Measurements from ENCODE around the gene CCDC54. TPM values are rescaled to one million over a fixed set of nuclear protein-coding genes. Genes with fewer than 3 reads are reported as not detected.

CCDC54 gene
- total RNA-seq, 1 experiment from 2014 or later = not detected

DNA sequence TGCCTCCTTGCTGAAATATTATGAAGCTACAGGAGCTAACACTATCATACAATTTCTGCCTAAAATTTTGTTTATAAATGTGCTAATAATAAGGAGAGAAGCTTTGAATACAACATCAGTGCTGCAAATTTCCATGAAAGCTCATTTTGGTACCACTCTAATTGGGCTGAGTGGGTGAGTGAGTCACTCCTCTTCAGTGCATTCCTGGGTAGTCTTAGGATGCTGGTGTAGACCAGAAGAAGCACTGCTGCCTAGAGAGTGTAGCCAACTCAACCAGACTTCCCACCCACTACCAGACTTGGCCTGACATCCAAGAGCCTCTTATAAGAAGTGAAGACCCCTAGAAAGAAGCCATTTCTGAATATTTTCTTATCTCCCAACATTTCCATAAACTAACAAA is 32.5 kb upstream of the CCDC54 start:
- Histone ChIP-seq H2BK15ac (ENCODE audit: low read depth, low read length) (no peak overlapping the region), H3K23me2 (ENCODE audit: insufficient read length, low read depth, low read length, poor library complexity, severe bottlenecking) (no peaks in the 10 kb centered on the region), H4K5ac (ENCODE audit: insufficient read length, low read depth, low read length) (no peak overlapping the region), H4K8ac (replicated peaks; ENCODE audit: insufficient read length, low read depth, low read length) (no peak overlapping the region), H3K4ac (ENCODE audit: low read depth, low read length) (no peak overlapping the region), H2BK5ac (ENCODE audit: insufficient read length, low read length) (no peak overlapping the region), H3K27ac (ENCODE audit: insufficient read length, low read depth, low read length) (no peak overlapping the region), H2BK20ac (ENCODE audit: low read depth, low read length, poor library complexity, severe bottlenecking) (no peak overlapping the region), H3K79me1 (ENCODE audit: insufficient read depth, low read depth, low read length, poor library complexity, severe bottlenecking) (no peaks in the 10 kb centered on the region), H3K79me2 (ENCODE audit: insufficient read depth, low read length) (no peaks in the 10 kb centered on the region), H3K56ac (ENCODE audit: insufficient read length, low read depth, low read length) (no peak overlapping the region), H3K4me2 (ENCODE audit: insufficient read depth, insufficient read length, low read length) (no peak overlapping the region), H3K18ac (ENCODE audit: insufficient read length, low read depth, low read length) (no peak overlapping the region), H2AFZ (ENCODE audit: low read length) (no peak overlapping the region), H3K23ac (ENCODE audit: insufficient read length, low read depth, low read length) (no peak overlapping the region), H3K4me1 (ENCODE audit: insufficient read depth, low read length) (no peaks in the 10 kb centered on the region; the same call in 1 of the 2 replicates), H4K20me1 (ENCODE audit: control insufficient read depth, insufficient read depth, insufficient read length) (no peaks in the 10 kb centered on the region), H3T11ph (ENCODE audit: low read length) (no peak overlapping the region), H2BK120ac (ENCODE audit: low read depth, low read length, poor library complexity, severe bottlenecking) (no peak overlapping the region), H2BK12ac (ENCODE audit: insufficient read length, low read depth, low read length) (no peak overlapping the region), H3K14ac (ENCODE audit: insufficient read depth, low read length) (no peak overlapping the region), H3K27me3 (ENCODE audit: insufficient read depth, low read length) (no peaks in the 10 kb centered on the region), H4K91ac (ENCODE audit: insufficient read length, low read depth, low read length) (no peak overlapping the region), H3K9ac (ENCODE audit: extremely low read depth, insufficient read length, low read length) (no peak overlapping the region), H2AK5ac (ENCODE audit: insufficient read length, low read length) (no peak overlapping the region), H3K9me3 (ENCODE audit: control insufficient read depth, low read depth, low read length) (no peaks in the 10 kb centered on the region)
- no peaks in the 10 kb centered on the region for H3K27me3 Mint-ChIP-seq (ENCODE audit: low read depth)
- peaks cover 13 to 15% of the 10 kb centered on the region in 2 experiments for H3K4me1 Mint-ChIP-seq
- no peaks in the 10 kb centered on the region for H3K9me3 Mint-ChIP-seq
- no peak for DNase-seq
- H3K36me3 Mint-ChIP-seq (ENCODE audit: insufficient read depth in 1 of 3, low read depth in 3 of 3) = no peaks in the 10 kb centered on the region
- TF ChIP-seq, protein P1, sequence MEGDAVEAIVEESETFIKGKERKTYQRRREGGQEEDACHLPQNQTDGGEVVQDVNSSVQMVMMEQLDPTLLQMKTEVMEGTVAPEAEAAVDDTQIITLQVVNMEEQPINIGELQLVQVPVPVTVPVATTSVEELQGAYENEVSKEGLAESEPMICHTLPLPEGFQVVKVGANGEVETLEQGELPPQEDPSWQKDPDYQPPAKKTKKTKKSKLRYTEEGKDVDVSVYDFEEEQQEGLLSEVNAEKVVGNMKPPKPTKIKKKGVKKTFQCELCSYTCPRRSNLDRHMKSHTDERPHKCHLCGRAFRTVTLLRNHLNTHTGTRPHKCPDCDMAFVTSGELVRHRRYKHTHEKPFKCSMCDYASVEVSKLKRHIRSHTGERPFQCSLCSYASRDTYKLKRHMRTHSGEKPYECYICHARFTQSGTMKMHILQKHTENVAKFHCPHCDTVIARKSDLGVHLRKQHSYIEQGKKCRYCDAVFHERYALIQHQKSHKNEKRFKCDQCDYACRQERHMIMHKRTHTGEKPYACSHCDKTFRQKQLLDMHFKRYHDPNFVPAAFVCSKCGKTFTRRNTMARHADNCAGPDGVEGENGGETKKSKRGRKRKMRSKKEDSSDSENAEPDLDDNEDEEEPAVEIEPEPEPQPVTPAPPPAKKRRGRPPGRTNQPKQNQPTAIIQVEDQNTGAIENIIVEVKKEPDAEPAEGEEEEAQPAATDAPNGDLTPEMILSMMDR (conservative IDR thresholded peaks at IDR 0.05) = no peak
- no peak overlapping the region for H3K27ac Mint-ChIP-seq
- H3K4me3 Mint-ChIP-seq = no peak overlapping the region

Measured in H9 (cell line).